Stromal cell of bone marrow (primary cell): ENCODE data around the gene SLC43A3.

Source experiments
- DNase-seq: peaks from one replicate; pipeline ENCODE4 v3.0.0-alpha.2; 2012; ENCODE audit warnings: low read depth

SLC43A3 gene

GRCh38 chr11:57427727-57428082 is 784 bp upstream of the SLC43A3 start:
- peak; percentile 95 for DNase-seq

- no peak for DNase-seq
Observed at GRCh38 chr11:57426439-57426928, 437 bp downstream of the SLC43A3 start.

DNA sequence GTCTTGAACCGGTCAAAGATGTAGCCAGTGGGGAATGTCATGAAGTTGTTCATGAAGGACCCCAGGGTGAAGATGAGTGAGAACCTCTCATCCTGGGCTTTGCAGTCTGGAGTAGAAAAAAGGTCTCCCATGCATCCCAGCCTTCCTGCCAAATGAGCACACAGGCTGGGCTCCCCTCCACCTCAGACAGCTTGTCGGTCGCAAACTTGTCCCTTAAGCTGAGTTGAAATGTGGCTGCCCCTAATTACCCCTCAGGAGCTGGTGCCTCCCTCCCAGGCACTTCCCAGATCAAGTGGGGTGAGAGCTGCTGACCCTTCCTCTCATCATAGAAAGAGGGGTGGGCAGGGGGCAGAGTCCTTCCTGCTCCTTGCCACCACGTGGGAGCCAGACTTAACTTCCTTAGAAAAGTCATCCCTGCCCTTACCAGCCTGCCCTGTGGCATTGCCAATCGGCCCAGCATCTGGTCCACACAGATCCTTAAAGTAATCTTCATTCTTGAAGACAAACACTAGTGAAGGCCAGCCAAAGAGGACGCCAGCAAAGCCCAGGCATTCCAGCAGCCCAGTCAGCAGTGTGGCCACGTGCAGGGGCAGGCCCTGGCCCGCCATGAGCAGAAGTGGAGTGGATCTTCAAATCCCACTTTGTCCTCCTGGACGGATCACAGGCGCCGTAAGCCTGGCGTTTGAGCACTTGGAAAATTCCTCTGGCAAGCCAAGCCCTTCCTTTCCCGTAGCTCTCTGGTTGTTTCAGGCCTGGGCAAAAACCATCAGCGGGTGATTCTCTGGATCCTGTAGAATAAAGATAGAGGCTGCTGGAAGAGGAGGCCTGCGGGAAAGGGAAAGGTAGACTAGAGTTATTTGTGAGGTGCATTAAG is 1.1 kb downstream of the SLC43A3 start:
- DNase-seq: no peak

- peak; percentile 79 for DNase-seq
Observed at GRCh38 chr11:57424792-57425564, 1.9 kb downstream of the SLC43A3 start.

GRCh38 chr11:57424137-57424791 is 2.7 kb downstream of the SLC43A3 start:
- no peak for DNase-seq

DNA sequence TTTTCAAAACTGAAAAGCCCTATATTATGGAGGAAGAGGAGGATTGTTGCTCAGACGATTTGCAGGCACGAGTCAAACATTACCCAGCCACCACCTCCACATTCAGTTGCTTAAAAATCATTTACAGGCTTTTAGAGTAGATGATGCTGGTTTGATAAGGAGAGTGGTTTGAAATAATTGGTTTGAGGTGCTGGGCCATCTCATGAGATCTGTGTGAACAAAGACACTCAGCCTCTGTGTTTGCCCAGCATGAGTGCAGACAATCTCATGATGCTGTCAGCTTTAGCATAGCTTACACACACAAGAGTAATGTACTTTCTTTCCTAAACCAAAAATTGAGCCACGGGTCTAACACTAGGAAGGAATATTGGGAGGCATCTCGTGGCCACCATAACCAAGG is 4.3 kb downstream of the SLC43A3 start:
- DNase-seq: no peak

DNA sequence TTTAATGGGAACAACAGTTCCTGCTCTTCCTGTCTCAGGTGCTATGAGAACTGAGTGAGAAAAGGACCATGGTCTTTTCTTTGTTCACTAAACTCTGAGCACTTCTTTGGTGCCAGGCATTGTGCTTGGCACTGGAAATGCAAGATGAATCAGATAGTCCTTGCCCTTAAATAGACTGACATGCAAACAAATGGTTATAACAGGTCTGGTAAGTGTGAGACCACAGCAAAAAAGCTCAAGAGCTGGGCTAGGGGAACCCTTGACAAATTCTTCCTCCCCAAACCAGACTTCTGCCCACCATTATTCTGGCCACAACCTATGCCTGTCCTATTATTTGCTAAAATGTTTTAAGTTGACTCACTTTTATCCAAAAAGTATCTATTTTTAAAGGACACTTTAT is 5.1 kb downstream of the SLC43A3 start:
- DNase-seq: no peak

GRCh38 chr11:57421066-57421465 is 5.9 kb downstream of the SLC43A3 start:
- no peak for DNase-seq

DNA sequence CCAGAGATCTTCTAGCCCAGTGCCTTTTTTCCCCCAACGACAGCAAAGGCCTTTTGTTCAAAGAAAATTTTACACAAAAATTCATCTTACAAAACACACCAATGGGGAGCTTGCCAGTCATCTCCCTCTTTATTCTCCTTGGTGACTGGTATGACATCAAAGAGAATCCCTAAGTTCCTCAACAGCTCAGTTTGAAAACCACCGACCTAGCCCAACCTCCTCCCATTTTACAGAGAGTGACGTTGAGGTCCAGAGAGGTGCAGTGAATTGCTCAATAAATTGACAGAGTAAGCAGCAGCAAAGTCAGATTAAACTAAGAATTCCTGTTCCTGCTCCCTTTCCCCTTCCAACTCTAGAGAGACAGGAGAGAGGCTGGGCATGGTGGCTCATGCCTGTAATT is 7.8 kb downstream of the SLC43A3 start:
- no peak for DNase-seq

GRCh38 chr11:57418131-57418530 is 8.8 kb downstream of the SLC43A3 start:
- no peak for DNase-seq

GRCh38 chr11:57417056-57417455 is 9.9 kb downstream of the SLC43A3 start:
- peak; percentile 66 for DNase-seq

GRCh38 chr11:57416436-57416835 is 10.5 kb downstream of the SLC43A3 start:
- DNase-seq: no peak

- DNase-seq: no peak
Observed at GRCh38 chr11:57414612-57415212, 12.2 kb downstream of the SLC43A3 start.

DNA sequence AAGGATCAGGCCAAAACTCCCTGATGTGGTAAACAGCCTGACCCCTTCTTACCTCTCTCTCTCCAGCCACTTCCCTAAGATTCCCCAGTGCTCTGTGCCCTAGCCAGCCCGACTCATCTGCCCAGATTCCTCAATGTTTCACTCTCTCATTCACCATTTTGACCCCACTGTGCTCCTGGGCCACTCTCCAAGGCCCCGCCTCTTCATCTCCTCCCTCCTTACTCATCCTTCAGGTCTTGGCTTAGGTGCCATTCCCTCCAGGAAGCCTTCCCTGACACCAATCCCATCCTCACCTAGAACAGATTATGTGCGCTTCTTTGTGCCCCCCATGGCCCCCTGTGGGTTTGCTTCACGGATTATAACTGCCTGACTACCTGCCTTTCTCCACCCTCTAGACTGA is 13.2 kb downstream of the SLC43A3 start:
- no peak for DNase-seq

DNA sequence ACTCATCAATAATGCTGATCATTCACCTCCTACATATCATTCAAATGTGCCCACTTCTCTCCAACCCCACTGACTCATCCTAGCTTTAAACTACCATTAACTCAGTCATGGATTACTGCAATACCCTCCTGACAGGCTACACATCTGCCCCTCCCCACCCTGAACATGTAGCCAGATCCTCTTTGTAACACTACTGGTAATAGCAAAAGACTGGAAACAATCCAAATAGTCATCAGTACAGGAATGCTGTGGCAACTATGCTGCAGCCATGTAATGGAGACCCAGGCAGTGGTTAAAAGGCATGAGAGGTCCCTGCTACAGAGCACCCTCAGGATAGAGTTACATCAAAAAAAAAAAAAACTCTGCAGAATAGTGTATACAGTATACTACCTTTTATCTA is 16.6 kb downstream of the SLC43A3 start:
- DNase-seq: peak; percentile 66

GRCh38 chr11:57409321-57410100 is 17.4 kb downstream of the SLC43A3 start:
- DNase-seq: no peak

GRCh38 chr11:57408771-57409170 is 18.1 kb downstream of the SLC43A3 start:
- no peak for DNase-seq

- no peak for DNase-seq
Observed at GRCh38 chr11:57407941-57408475, 18.9 kb downstream of the SLC43A3 start.

DNA sequence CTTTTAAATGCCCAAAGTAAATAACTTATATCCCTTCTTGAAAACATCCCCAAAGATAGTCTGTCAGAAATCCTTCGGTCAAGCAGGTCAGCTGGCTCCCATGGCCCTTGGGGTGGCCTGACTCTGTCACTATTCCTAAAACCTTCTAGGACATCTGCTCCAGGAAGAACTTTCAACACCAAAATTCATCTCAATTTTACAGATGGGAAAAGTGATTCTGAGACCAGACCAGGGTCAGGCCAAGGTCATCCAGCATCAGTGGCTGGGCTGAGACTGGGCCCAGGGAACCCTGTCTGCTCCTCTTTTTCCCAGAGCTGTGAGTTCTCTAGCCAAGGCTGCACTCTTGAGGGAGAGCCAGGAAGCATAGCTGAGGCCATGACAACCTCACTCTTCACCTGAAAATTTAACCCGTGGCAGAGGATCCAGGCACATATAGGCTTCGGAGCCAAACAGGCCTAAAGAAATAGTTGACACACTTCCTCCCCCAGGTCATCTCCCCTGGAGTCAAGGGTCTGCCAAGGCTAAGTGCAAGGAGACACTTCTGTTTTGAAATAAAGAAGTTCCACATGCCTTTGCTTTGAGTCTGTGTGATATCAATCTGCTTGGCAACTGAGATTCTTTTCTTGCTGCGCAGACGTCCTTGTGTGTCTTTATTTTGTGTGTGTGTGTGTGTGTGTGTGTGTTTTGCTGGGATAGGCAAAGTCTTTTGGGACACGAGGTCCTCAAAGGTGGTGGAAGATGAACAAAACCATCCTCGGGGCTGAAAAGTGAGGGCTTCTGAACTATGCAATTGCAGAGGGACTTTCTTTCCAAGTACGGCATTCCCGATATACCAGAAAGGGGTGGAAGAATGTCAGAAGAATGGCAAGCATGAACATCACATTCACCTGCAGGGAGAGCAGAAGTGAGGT is 19.7 kb downstream of the SLC43A3 start:
- DNase-seq: no peak

DNA sequence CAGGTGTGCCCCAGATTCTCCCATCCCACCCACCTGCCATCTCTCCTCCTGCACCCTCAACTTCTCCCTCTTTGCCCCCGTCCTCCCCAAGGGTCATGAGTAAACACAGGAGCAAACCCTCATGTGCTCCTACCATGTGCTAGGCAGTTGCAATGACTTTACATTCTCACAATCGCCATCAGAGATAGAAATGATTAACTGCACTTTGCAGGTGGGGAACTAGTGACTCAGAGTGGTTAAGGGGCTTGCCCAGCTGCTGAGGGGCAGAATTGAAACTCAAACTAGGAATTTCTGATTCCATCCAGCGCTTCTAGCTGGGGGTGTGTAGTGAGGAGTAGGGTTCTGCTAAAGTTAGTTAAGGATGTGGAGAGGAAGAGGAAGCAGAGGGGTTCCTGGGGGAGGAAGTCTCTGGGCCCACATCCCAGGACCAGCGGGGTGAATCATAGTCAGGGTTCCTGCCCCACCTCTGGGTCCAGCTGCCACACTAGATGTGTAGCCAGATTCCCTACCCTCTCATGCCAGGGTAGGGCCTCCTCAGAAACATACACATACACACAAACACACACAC is 20.5 kb downstream of the SLC43A3 start:
- no peak for DNase-seq
